ENCODE measurements around the gene TMEM101.
"Not testable (repeated sequence)": the region's sequence is repeated elsewhere in the genome, so short reads cannot be mapped to it uniquely, and the experiment has no call there.

The TMEM101 gene

GRCh38 chr17:44005527-44006271 is 9.1 kb downstream of the TMEM101 start:
- Histone ChIP-seq H3K27me3 (ENCODE audit: control insufficient read depth in 1 of 2, insufficient read depth in 2 of 2, low read length in 2 of 2) (peaks cover 12 to 44% of the 10 kb centered on the region in 2 donors), H3K36me3 (ENCODE audit: insufficient read depth, low read length) (no peaks in the 10 kb centered on the region), H3K4me1 (ENCODE audit: insufficient read depth, low read length) (peaks cover 24% of the 10 kb centered on the region), H3K9ac (ENCODE audit: low read length) (no peak overlapping the region), H3K27ac (ENCODE audit: low read depth, low read length) (no peak overlapping the region), H3K4me3 (ENCODE audit: low read depth in 1 of 2, low read length in 2 of 2) (peak overlapping the region; percentile 38 to 65), H3K9me3 (ENCODE audit: low read length) (no peaks in the 10 kb centered on the region)

- Histone ChIP-seq H3K4me3 (ENCODE audit: low read depth in 1 of 2, low read length in 2 of 2) (no peak overlapping the region), H3K9me3 (ENCODE audit: low read length) (no peaks in the 10 kb centered on the region), H3K9ac (ENCODE audit: low read length) (no peak overlapping the region), H3K4me1 (ENCODE audit: insufficient read depth, low read length) (peaks cover 24% of the 10 kb centered on the region), H3K27ac (ENCODE audit: low read depth, low read length) (no peak overlapping the region), H3K36me3 (ENCODE audit: insufficient read depth, low read length) (no peaks in the 10 kb centered on the region), H3K27me3 (ENCODE audit: control insufficient read depth in 1 of 2, insufficient read depth in 2 of 2, low read length in 2 of 2) (peaks cover 12 to 44% of the 10 kb centered on the region in 2 donors)
Measured at GRCh38 chr17:44004761-44005526, 9.8 kb downstream of the TMEM101 start.

- no peak within 1 kb of the TSS for H3K9ac ChIP-seq (ENCODE audit: low read length)
- H3K4me3 ChIP-seq (ENCODE audit: low read depth in 1 of 2, low read length in 2 of 2) = no peak within 1 kb of the TSS
- H3K4me1 ChIP-seq (ENCODE audit: insufficient read depth, low read length) = peaks cover 24% of the 10 kb centered on the region
- peaks cover 12 to 44% of the 10 kb centered on the region in 2 donors for H3K27me3 ChIP-seq (ENCODE audit: control insufficient read depth in 1 of 2, insufficient read depth in 2 of 2, low read length in 2 of 2)
- H3K9me3 ChIP-seq (ENCODE audit: low read length) = no peaks in the 10 kb centered on the region
- H3K27ac ChIP-seq (ENCODE audit: low read depth, low read length) = no peak within 1 kb of the TSS
- no peaks in the 10 kb centered on the region for H3K36me3 ChIP-seq (ENCODE audit: insufficient read depth, low read length)
Measured at GRCh38 chr17:44004077-44004760, 10.5 kb downstream of the TMEM101 start, which contains the start of gene NAGS. TSS of gene NAGS (plus strand) at chr17:44004622. CDS start at chr17:44004664, 42 bp downstream.

GRCh38 chr17:44002141-44002848 is 12.5 kb downstream of the TMEM101 start:
- Histone ChIP-seq H3K4me3 (ENCODE audit: low read depth in 1 of 2, low read length in 2 of 2) (no peak overlapping the region), H3K9ac (ENCODE audit: low read length) (no peak overlapping the region)

GRCh38 chr17:44001461-44001920 is 13.3 kb downstream of the TMEM101 start:
- no peak overlapping the region for H3K4me3 ChIP-seq (ENCODE audit: low read depth in 1 of 2, low read length in 2 of 2)
- peaks cover 8% of the 10 kb centered on the region for H3K4me1 ChIP-seq (ENCODE audit: insufficient read depth, low read length)
- H3K36me3 ChIP-seq (ENCODE audit: insufficient read depth, low read length) = no peaks in the 10 kb centered on the region
- peaks cover 12 to 30% of the 10 kb centered on the region in 2 donors for H3K27me3 ChIP-seq (ENCODE audit: control insufficient read depth in 1 of 2, insufficient read depth in 2 of 2, low read length in 2 of 2)
- H3K9me3 ChIP-seq (ENCODE audit: low read length) = no peaks in the 10 kb centered on the region
- no peak overlapping the region for H3K27ac ChIP-seq (ENCODE audit: low read depth, low read length)
- no peak overlapping the region for H3K9ac ChIP-seq (ENCODE audit: low read length)

More at GRCh38 chr17:44002141-44002848, 12.5 kb downstream of the TMEM101 start:
- H3K4me1 ChIP-seq (ENCODE audit: insufficient read depth, low read length) = peaks cover 13% of the 10 kb centered on the region
- H3K27me3 ChIP-seq (ENCODE audit: control insufficient read depth in 1 of 2, insufficient read depth in 2 of 2, low read length in 2 of 2) = peaks cover 12 to 38% of the 10 kb centered on the region in 2 donors
- H3K27ac ChIP-seq (ENCODE audit: low read depth, low read length) = no peak overlapping the region
- no peaks in the 10 kb centered on the region for H3K9me3 ChIP-seq (ENCODE audit: low read length)
- no peaks in the 10 kb centered on the region for H3K36me3 ChIP-seq (ENCODE audit: insufficient read depth, low read length)

GRCh38 chr17:44000871-44001460 is 13.8 kb downstream of the TMEM101 start:
- Histone ChIP-seq H3K4me1 (ENCODE audit: insufficient read depth, low read length) (peaks cover 8% of the 10 kb centered on the region), H3K36me3 (ENCODE audit: insufficient read depth, low read length) (no peaks in the 10 kb centered on the region), H3K9me3 (ENCODE audit: low read length) (no peaks in the 10 kb centered on the region), H3K27ac (ENCODE audit: low read depth, low read length) (no peak overlapping the region), H3K27me3 (ENCODE audit: control insufficient read depth in 1 of 2, insufficient read depth in 2 of 2, low read length in 2 of 2) (peaks cover 12 to 27% of the 10 kb centered on the region in 2 donors), H3K9ac (ENCODE audit: low read length) (no peak overlapping the region), H3K4me3 (ENCODE audit: low read depth in 1 of 2, low read length in 2 of 2) (no peak overlapping the region)

- no peaks in the 10 kb centered on the region for H3K9me3 ChIP-seq (ENCODE audit: low read length)
- no peak overlapping the region for H3K9ac ChIP-seq (ENCODE audit: low read length)
- peaks cover 5% of the 10 kb centered on the region for H3K4me1 ChIP-seq (ENCODE audit: insufficient read depth, low read length)
- no peak overlapping the region for H3K27ac ChIP-seq (ENCODE audit: low read depth, low read length)
- no peak overlapping the region for H3K4me3 ChIP-seq (ENCODE audit: low read depth in 1 of 2, low read length in 2 of 2)
- H3K36me3 ChIP-seq (ENCODE audit: insufficient read depth, low read length) = no peaks in the 10 kb centered on the region
- peaks cover 9 to 27% of the 10 kb centered on the region in 2 donors for H3K27me3 ChIP-seq (ENCODE audit: control insufficient read depth in 1 of 2, insufficient read depth in 2 of 2, low read length in 2 of 2)
Measured at GRCh38 chr17:44000141-44000860, 14.5 kb downstream of the TMEM101 start.

- H3K27ac ChIP-seq (ENCODE audit: low read depth, low read length) = no peak overlapping the region
- H3K9ac ChIP-seq (ENCODE audit: low read length) = no peak overlapping the region
- no peak overlapping the region for H3K4me3 ChIP-seq (ENCODE audit: low read depth in 1 of 2, low read length in 2 of 2)
- no peaks in the 10 kb centered on the region for H3K9me3 ChIP-seq (ENCODE audit: low read length)
- H3K27me3 ChIP-seq (ENCODE audit: control insufficient read depth in 1 of 2, insufficient read depth in 2 of 2, low read length in 2 of 2) = peaks cover under 1 to 27% of the 10 kb centered on the region in 2 donors
- peaks cover 6% of the 10 kb centered on the region for H3K4me1 ChIP-seq (ENCODE audit: insufficient read depth, low read length)
- no peaks in the 10 kb centered on the region for H3K36me3 ChIP-seq (ENCODE audit: insufficient read depth, low read length)
Measured at GRCh38 chr17:43999024-43999423, 15.7 kb downstream of the TMEM101 start.

GRCh38 chr17:43998552-43998951 is 16.2 kb downstream of the TMEM101 start:
- peaks cover 6% of the 10 kb centered on the region for H3K4me1 ChIP-seq (ENCODE audit: insufficient read depth, low read length)
- no peaks in the 10 kb centered on the region for H3K36me3 ChIP-seq (ENCODE audit: insufficient read depth, low read length)
- H3K9me3 ChIP-seq (ENCODE audit: low read length) = no peaks in the 10 kb centered on the region
- H3K27me3 ChIP-seq (ENCODE audit: control insufficient read depth in 1 of 2, insufficient read depth in 2 of 2, low read length in 2 of 2) = peaks cover 0 to 25% of the 10 kb centered on the region in 2 donors
- H3K9ac ChIP-seq (ENCODE audit: low read length) = no peak overlapping the region
- no peak overlapping the region for H3K27ac ChIP-seq (ENCODE audit: low read depth, low read length)
- no peak overlapping the region for H3K4me3 ChIP-seq (ENCODE audit: low read depth in 1 of 2, low read length in 2 of 2)

- not testable (repeated sequence) for H3K9ac ChIP-seq (ENCODE audit: low read length); H3K27ac ChIP-seq (ENCODE audit: low read depth, low read length); H3K4me1 ChIP-seq (ENCODE audit: insufficient read depth, low read length); H3K9me3 ChIP-seq (ENCODE audit: low read length); H3K36me3 ChIP-seq (ENCODE audit: insufficient read depth, low read length); H3K4me3 ChIP-seq (ENCODE audit: low read depth in 1 of 2, low read length in 2 of 2)
- peaks cover 0 to 24% of the 10 kb centered on the region in 2 donors for H3K27me3 ChIP-seq (ENCODE audit: control insufficient read depth in 1 of 2, insufficient read depth in 2 of 2, low read length in 2 of 2)
Measured at GRCh38 chr17:43997180-43997579, 17.6 kb downstream of the TMEM101 start.
